ENCODE measurements around the gene MPHOSPH6. TPM values are rescaled to one million over a fixed set of nuclear protein-coding genes. Genes with fewer than 3 reads are reported as not detected.

Gene MPHOSPH6
- total RNA-seq, 1 donor from 2014 or later, result 11.3 TPM

GRCh38 chr16:82192665-82193064 lies 22.6 kb upstream of the MPHOSPH6 start:
- peaks cover 16% of the 10 kb centered on the region for H3K27me3 ChIP-seq (ENCODE audit: low read depth)
- no peak overlapping the region for H3K27ac ChIP-seq (replicated peaks)
- no peak for DNase-seq

GRCh38 chr16:82190386-82190785 lies 20.4 kb upstream of the MPHOSPH6 start:
- Histone ChIP-seq H3K4me3 (no peak overlapping the region), H3K36me3 (no peaks in the 10 kb centered on the region)
- intact Hi-C loops (cut with micrococcal nuclease), result no loop called here

More at GRCh38 chr16:82192665-82193064, 22.6 kb upstream of the MPHOSPH6 start:
- no peak overlapping the region for H3K4me3 ChIP-seq
- H3K4me1 ChIP-seq, result no peaks in the 10 kb centered on the region
- H3K9me3 ChIP-seq (replicated peaks), result no peaks in the 10 kb centered on the region
- no peaks in the 10 kb centered on the region for H3K36me3 ChIP-seq
- intact Hi-C loops (cut with micrococcal nuclease), result no loop called here
- TF ChIP-seq CTCF (IDR thresholded peaks at IDR 0.05; ENCODE audit: borderline replicate concordance), result no peak

GRCh38 chr16:82187829-82188228 lies 17.8 kb upstream of the MPHOSPH6 start:
- H3K27ac ChIP-seq (replicated peaks), result no peak overlapping the region
- no peak overlapping the region for H3K4me3 ChIP-seq
- TF ChIP-seq CTCF (IDR thresholded peaks at IDR 0.05; ENCODE audit: borderline replicate concordance), result no peak
- no peaks in the 10 kb centered on the region for H3K4me1 ChIP-seq
- no peaks in the 10 kb centered on the region for H3K9me3 ChIP-seq (replicated peaks)
- H3K27me3 ChIP-seq (ENCODE audit: low read depth), result peaks cover 50% of the 10 kb centered on the region
- no peak for DNase-seq
- intact Hi-C loops (cut with micrococcal nuclease), result no loop called here
- H3K36me3 ChIP-seq, result no peaks in the 10 kb centered on the region

More at GRCh38 chr16:82190386-82190785, 20.4 kb upstream of the MPHOSPH6 start:
- H3K27me3 ChIP-seq (ENCODE audit: low read depth), result peaks cover 34% of the 10 kb centered on the region
- no peaks in the 10 kb centered on the region for H3K9me3 ChIP-seq (replicated peaks)
- no peak for DNase-seq
- H3K27ac ChIP-seq (replicated peaks), result no peak overlapping the region
- TF ChIP-seq CTCF (IDR thresholded peaks at IDR 0.05; ENCODE audit: borderline replicate concordance), result no peak
- no peaks in the 10 kb centered on the region for H3K4me1 ChIP-seq

- no peak for TF ChIP-seq CTCF (IDR thresholded peaks at IDR 0.05; ENCODE audit: borderline replicate concordance)
- Histone ChIP-seq H3K27me3 (ENCODE audit: low read depth) (peaks cover 55% of the 10 kb centered on the region), H3K36me3 (no peaks in the 10 kb centered on the region), H3K9me3 (replicated peaks) (no peaks in the 10 kb centered on the region), H3K27ac (replicated peaks) (no peak overlapping the region), H3K4me1 (no peaks in the 10 kb centered on the region), H3K4me3 (no peak overlapping the region)
- intact Hi-C loops (cut with micrococcal nuclease), result no loop called here
- DNase-seq, result no peak
Observed at GRCh38 chr16:82185012-82185411, 15.0 kb upstream of the MPHOSPH6 start.

GRCh38 chr16:82184213-82184612 lies 14.2 kb upstream of the MPHOSPH6 start:
- H3K4me3 ChIP-seq, result no peak overlapping the region
- DNase-seq, result no peak
- intact Hi-C loops (cut with micrococcal nuclease), result no loop called here
- no peak overlapping the region for H3K27ac ChIP-seq (replicated peaks)
- H3K9me3 ChIP-seq (replicated peaks), result no peaks in the 10 kb centered on the region
- H3K4me1 ChIP-seq, result no peaks in the 10 kb centered on the region
- H3K36me3 ChIP-seq, result no peaks in the 10 kb centered on the region
- peaks cover 54% of the 10 kb centered on the region for H3K27me3 ChIP-seq (ENCODE audit: low read depth)
- TF ChIP-seq CTCF (IDR thresholded peaks at IDR 0.05; ENCODE audit: borderline replicate concordance), result no peak

- DNase-seq, result no peak
- Histone ChIP-seq H3K4me1 (no peaks in the 10 kb centered on the region), H3K9me3 (replicated peaks) (no peaks in the 10 kb centered on the region), H3K27me3 (ENCODE audit: low read depth) (peaks cover 61% of the 10 kb centered on the region), H3K4me3 (no peak overlapping the region), H3K27ac (replicated peaks) (no peak overlapping the region), H3K36me3 (no peaks in the 10 kb centered on the region)
- TF ChIP-seq CTCF (IDR thresholded peaks at IDR 0.05; ENCODE audit: borderline replicate concordance), result no peak
- intact Hi-C loops (cut with micrococcal nuclease), result no loop called here
Observed at GRCh38 chr16:82183004-82183397, 13.0 kb upstream of the MPHOSPH6 start.

All from left ventricle myocardium inferior (tissue), 1 donor.